GM12874 (cell line): ENCODE measurements around the gene TNPO1.

ENCODE experiments used
- CTCF ChIP-seq: IDR thresholded peaks from 2 replicates; pipeline ENCODE4 v1.5.1; 2011; ENCODE audit warnings: low read depth, mild to moderate bottlenecking, control low read depth, low read length, moderate library complexity; ENCODE audit not compliant: insufficient read depth

Gene TNPO1

GRCh38 chr5:72816284-72817075 lies at the start of gene TNPO1:
TNPO1 (plus strand) TSS chr5:72816661; CDS start chr5:72816738, 77 bp downstream.
- TF ChIP-seq CTCF: no peak

GRCh38 chr5:72767289-72768010 lies 49.0 kb upstream of the TNPO1 start:
- TF ChIP-seq CTCF: no peak

- TF ChIP-seq CTCF: no peak
These were observed 46.2 kb upstream of the TNPO1 start for GRCh38 chr5:72770266-72770665.

GRCh38 chr5:72776684-72777083 lies 39.8 kb upstream of the TNPO1 start:
- TF ChIP-seq CTCF: no peak

- no peak for TF ChIP-seq CTCF
These were observed 36.9 kb upstream of the TNPO1 start for GRCh38 chr5:72779520-72779919.

GRCh38 chr5:72783354-72783753 lies 33.1 kb upstream of the TNPO1 start:
- TF ChIP-seq CTCF: no peak

GRCh38 chr5:72784129-72784528 lies 32.3 kb upstream of the TNPO1 start:
- no peak for TF ChIP-seq CTCF
